Aorta (tissue), 5 donors: ENCODE measurements around the gene STON1. TPM values are rescaled to one million over a fixed set of nuclear protein-coding genes. Genes with fewer than 3 reads are reported as not detected.

Experiments
- ATAC-seq: fragments of 200-7000 bp; cut with Tn5 transposase; one replicate; pipeline ENCODE4 v1.9.1; 2022; ENCODE audit warnings: moderate library complexity; ENCODE audit not compliant: low FRiP score
- DNase-seq, 2 donors: peaks; one replicate each; pipeline ENCODE4 v3.0.0-alpha.2; 2020
- H3K27ac ChIP-seq, 2 donors: one replicate each; pipeline ENCODE4 v1.5.1; 2013; ENCODE audit warnings: low read length in 2 of 2, mild to moderate bottlenecking in 2 of 2, moderate library complexity in 2 of 2, control low read depth in 1 of 2, inconsistent platforms in 1 of 2, low read depth in 1 of 2
- H3K27me3 ChIP-seq, 2 donors: one replicate each; pipeline ENCODE4 v1.6.1; 2013; ENCODE audit warnings: control low read depth in 1 of 2, low read length in 1 of 2, mild to moderate bottlenecking in 1 of 2, moderate library complexity in 1 of 2; ENCODE audit not compliant: insufficient read depth in 2 of 2, control insufficient read depth in 1 of 2
- H3K36me3 ChIP-seq, 2 donors: one replicate each; pipeline ENCODE4 v1.6.1; 2013; ENCODE audit warnings: control low read depth in 1 of 2, low read length in 1 of 2, mild to moderate bottlenecking in 1 of 2; ENCODE audit not compliant: insufficient read depth in 2 of 2, control insufficient read depth in 1 of 2
- H3K4me1 ChIP-seq, 2 donors: one replicate each; pipeline ENCODE4 v1.6.1; 2013; ENCODE audit warnings: low read length in 2 of 2, control low read depth in 1 of 2, mild to moderate bottlenecking in 1 of 2, moderate library complexity in 1 of 2; ENCODE audit not compliant: insufficient read depth in 2 of 2, control insufficient read depth in 1 of 2
- H3K4me3 ChIP-seq, 2 donors: one replicate each; pipeline ENCODE4 v1.5.1; 2013; ENCODE audit warnings: low read length in 2 of 2, control low read depth in 1 of 2, mild to moderate bottlenecking in 1 of 2
- H3K9me3 ChIP-seq: one replicate; pipeline ENCODE4 v1.6.1; 2013; ENCODE audit warnings: mild to moderate bottlenecking, low read length; ENCODE audit not compliant: control insufficient read depth
- whole genome bisulfite sequencing, 2 donors: extraction: QIAGEN DNeasy Blood & Tissue Kit; methylation state at CpG; one replicate each; pipeline ENCODE4 v1.1.7; 2013; 5-methylcytosine and 5-hydroxymethylcytosine counted together
- intact Hi-C, 2 donors: fragments of 100-400 bp; cut with DNase I; formaldehyde crosslinking; loops; one replicate each; pipeline versions ENCODE4 v1.14.2 to v1.15.0; 2022
- polyA plus RNA-seq, 2 donors: library from polyadenylated mRNA; stranded (reverse); fragments of 200-250 nt; gene quantifications; one replicate each; pipeline ENCODE4 v1.2.3, GENCODE V29; 2013
- total RNA-seq, 2 donors: library from RNA; stranded (reverse); fragmentation: NEBNext Ultra II Directional; extraction: Animal tissue kit (Norgen Biotek cat#: 25700); gene quantifications; one replicate each; pipeline ENCODE4 v1.2.1, GENCODE V29; 2021
- donor health status: healthy with polysubstance abuse.
- donor health status: Bipolar disorder and iron deficiency.
- donor health status: DM: no; HTN: no; CAD: no.
- donor health status: DM: no; HTN: no; CAD: no.
- donor health status: DM: yes; HTN: yes; CAD: no.

Gene STON1
- total and polyA plus RNA-seq, 4 donors = 12.8 to 28.6 (median 24.9) TPM

DNA sequence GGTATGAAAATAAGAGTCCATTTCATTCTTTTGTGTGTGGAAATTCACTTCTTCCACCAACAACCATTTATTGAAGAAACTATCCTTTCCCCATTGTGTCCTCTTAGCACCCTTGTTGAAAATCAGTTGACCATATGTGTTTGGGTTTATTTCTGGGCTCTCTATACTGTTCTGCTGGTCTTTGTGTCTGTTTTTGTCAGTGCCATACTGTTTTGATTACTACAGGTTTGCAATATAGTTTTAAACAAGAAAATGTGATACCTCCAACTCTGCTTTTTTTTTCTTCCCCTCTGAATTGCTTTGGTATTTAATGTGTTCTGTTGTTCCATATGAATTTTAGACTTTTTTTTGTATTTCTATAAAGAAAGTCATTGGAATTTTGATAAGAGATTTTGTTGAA, 96.1 kb downstream of the STON1 start:
- intact Hi-C loops = no loop called here
- H3K27ac ChIP-seq = no peak overlapping the region
- ATAC-seq = no peak
- no peak for DNase-seq
- no peaks in the 10 kb centered on the region for H3K27me3 ChIP-seq
- H3K4me1 ChIP-seq = no peaks in the 10 kb centered on the region
- H3K36me3 ChIP-seq = peaks cover 0 to 4% of the 10 kb centered on the region in 2 donors
- H3K4me3 ChIP-seq = no peak overlapping the region
- H3K9me3 ChIP-seq = no peaks in the 10 kb centered on the region

DNA sequence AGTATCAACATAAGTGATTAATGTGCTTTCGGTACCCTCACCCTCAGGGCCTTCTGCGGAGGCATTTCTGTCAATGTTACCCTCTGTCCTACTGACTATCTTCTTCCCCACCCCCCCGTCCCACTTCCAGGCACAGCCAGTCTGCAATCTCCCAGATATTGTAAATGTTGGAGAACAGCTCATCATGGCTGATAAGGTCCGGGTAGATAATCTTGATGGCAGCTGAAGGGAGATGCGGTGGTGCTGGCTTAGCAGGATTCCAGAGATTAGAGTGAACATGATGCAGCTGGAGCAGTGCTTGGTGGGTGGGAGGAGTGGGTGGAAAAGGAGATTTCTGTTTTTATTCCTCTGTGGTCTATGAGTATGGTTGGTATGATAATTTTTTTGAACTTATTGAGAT, 103.2 kb downstream of the STON1 start:
- H3K4me1 ChIP-seq = no peaks in the 10 kb centered on the region
- intact Hi-C loops = no loop called here
- H3K4me3 ChIP-seq = no peak overlapping the region
- no peak for DNase-seq
- peaks cover 2% of the 10 kb centered on the region for H3K9me3 ChIP-seq
- ATAC-seq = no peak
- WGBS, 2 donors = 62 to 78% methylated on average over 5 of the region's 5 CpGs
- H3K27me3 ChIP-seq = no peaks in the 10 kb centered on the region
- no peak overlapping the region for H3K27ac ChIP-seq
- H3K36me3 ChIP-seq = no peaks in the 10 kb centered on the region

DNA sequence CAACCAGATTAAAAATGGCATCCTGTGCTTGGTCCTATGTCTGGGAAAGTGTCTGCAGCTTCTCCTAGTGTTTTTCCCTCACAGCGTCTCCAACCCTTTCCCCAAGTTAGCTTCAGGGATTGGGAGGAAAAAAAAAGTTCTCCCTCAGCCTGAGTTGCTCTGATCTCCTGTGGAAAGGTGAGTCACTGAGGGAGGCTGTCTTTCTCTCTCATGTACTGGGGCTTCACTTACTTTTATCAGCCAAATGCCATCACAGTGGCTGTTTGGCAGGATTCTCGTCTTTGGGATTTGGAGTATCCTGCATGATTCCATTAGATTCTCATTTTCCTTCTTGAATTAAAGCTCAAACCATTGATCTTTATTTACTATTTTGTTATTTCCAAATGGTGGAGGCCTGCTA, 105.8 kb downstream of the STON1 start:
- WGBS, 2 donors = 72 to 96% methylated on average over 2 of the region's 2 CpGs
- no peak for ATAC-seq
- no peaks in the 10 kb centered on the region for H3K27me3 ChIP-seq

DNA sequence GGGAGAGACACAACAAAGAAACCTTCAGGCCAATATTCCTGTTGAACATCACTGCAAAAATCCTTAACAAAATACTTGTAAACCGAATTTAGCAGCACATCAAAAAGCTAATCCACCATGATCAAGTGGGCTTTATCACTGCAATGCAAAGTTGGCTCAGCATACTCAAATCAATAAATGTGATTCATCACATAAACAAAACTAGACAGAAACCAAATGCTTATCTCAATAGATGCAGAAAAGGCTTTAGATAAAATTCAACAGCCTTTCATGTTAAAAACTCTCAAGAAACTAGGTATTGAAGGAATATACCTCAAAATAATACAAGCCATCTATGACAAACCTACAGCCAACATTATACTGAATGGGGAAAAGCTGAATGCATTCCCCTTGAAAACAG, 108.3 kb downstream of the STON1 start:
- intact Hi-C loops = no loop called here

More for the DNA sequence above, 105.8 kb downstream of the STON1 start:
- no peak for DNase-seq
- H3K4me3 ChIP-seq = no peak overlapping the region
- no peaks in the 10 kb centered on the region for H3K4me1 ChIP-seq
- peaks cover 2% of the 10 kb centered on the region for H3K9me3 ChIP-seq
- intact Hi-C loops = no loop called here
- H3K27ac ChIP-seq = no peak overlapping the region
- no peaks in the 10 kb centered on the region for H3K36me3 ChIP-seq

More for the DNA sequence above, 108.3 kb downstream of the STON1 start:
- DNase-seq = no peak
- no peaks in the 10 kb centered on the region for H3K27me3 ChIP-seq
- H3K9me3 ChIP-seq = peaks cover 2% of the 10 kb centered on the region
- no peak for ATAC-seq
- 60 to 71% methylated on average over 1 of the region's 1 CpG for WGBS, 2 donors
- no peaks in the 10 kb centered on the region for H3K36me3 ChIP-seq
- H3K4me3 ChIP-seq = no peak overlapping the region
- no peaks in the 10 kb centered on the region for H3K4me1 ChIP-seq
- H3K27ac ChIP-seq = no peak overlapping the region

Other genes starting within 250 kb of the STON1 start
- gene FOXN2, start 215.5 kb upstream of the STON1 start, total RNA-seq = 10 to 100 TPM; 25.6 to 28.4 TPM
- gene FOXN2, start 215.5 kb upstream of the STON1 start, polyA plus RNA-seq = 1 to 10 TPM; 5.9 to 6.6 TPM
- gene PPP1R21, start 89.4 kb upstream of the STON1 start, total RNA-seq = 10 to 100 TPM; 35.9 to 39.2 TPM
- gene PPP1R21, start 89.4 kb upstream of the STON1 start, polyA plus RNA-seq = 10 to 100 TPM; 29.7 to 57.6 TPM
- not detected for gene GTF2A1L, start 87.7 kb downstream of the STON1 start, total RNA-seq
- 10 to 100 TPM in 1 of 2 donors, not detected in 1; 11.7 TPM for gene GTF2A1L, start 87.7 kb downstream of the STON1 start, polyA plus RNA-seq
- gene LHCGR, start 225.6 kb downstream of the STON1 start, total RNA-seq = under 1 TPM in 1 of 2 donors, not detected in 1; 0.42 TPM
- gene LHCGR, start 225.6 kb downstream of the STON1 start, polyA plus RNA-seq = not detected